IPS DF 6.9 (cell line): ENCODE results near the gene IL1RAPL1.

Source experiments
- DNase-seq: peaks from one replicate; pipeline ENCODE4 v3.0.0-alpha.2; 2013; ENCODE audit warnings: low read depth, low spot score
- H3K27ac ChIP-seq: one replicate; pipeline ENCODE4 v1.5.1; 2013; ENCODE audit warnings: low read length, control low read depth
- H3K27me3 ChIP-seq: 2 replicates; pipeline ENCODE4 v1.6.1; 2013; ENCODE audit warnings: mild to moderate bottlenecking, low read length; ENCODE audit not compliant: control insufficient read depth, insufficient read depth
- H3K36me3 ChIP-seq: 2 replicates; pipeline ENCODE4 v1.6.1; 2013; ENCODE audit warnings: low read length; ENCODE audit not compliant: control insufficient read depth, insufficient read depth
- H3K4me1 ChIP-seq: 2 replicates; pipeline ENCODE4 v1.6.1; 2013; ENCODE audit warnings: low read length; ENCODE audit not compliant: control insufficient read depth, insufficient read depth
- H3K4me3 ChIP-seq: 2 replicates; pipeline ENCODE4 v1.5.1; 2013; ENCODE audit warnings: mild to moderate bottlenecking, low read length
- H3K9me3 ChIP-seq: 2 replicates; pipeline ENCODE4 v1.6.1; 2013; ENCODE audit warnings: low read length, inconsistent platforms; ENCODE audit not compliant: control insufficient read depth, insufficient read depth
- WGBS: extraction: QIAGEN DNeasy Blood & Tissue Kit; methylation state at CpG from one replicate; pipeline ENCODE4 v1.1.7; 2013; ENCODE audit warnings: mixed read lengths, missing lambda C conversion rate; ENCODE audit not compliant: insufficient read length, insufficient coverage; 5-methylcytosine and 5-hydroxymethylcytosine counted together

The IL1RAPL1 gene

GRCh38 chrX:29724316-29724715, 1137.1 kb downstream of the IL1RAPL1 start:
- Histone ChIP-seq H3K27me3 (no peaks in the 10 kb centered on the region), H3K4me1 (no peaks in the 10 kb centered on the region), H3K36me3 (no peaks in the 10 kb centered on the region), H3K27ac (no peak overlapping the region), H3K9me3 (no peaks in the 10 kb centered on the region), H3K4me3 (no peak overlapping the region)
- DNase-seq = no peak
- WGBS = no CpG with 5 or more reads among the region's 1 CpG

- Histone ChIP-seq H3K27me3 (no peaks in the 10 kb centered on the region), H3K4me3 (no peak overlapping the region), H3K36me3 (no peaks in the 10 kb centered on the region), H3K9me3 (no peaks in the 10 kb centered on the region), H3K4me1 (no peaks in the 10 kb centered on the region), H3K27ac (no peak overlapping the region)
- no peak for DNase-seq
- no CpG with 5 or more reads among the region's 2 CpGs for WGBS
These were observed 1139.6 kb downstream of the IL1RAPL1 start for GRCh38 chrX:29726811-29727210.

- H3K4me1 ChIP-seq = no peaks in the 10 kb centered on the region
- no peaks in the 10 kb centered on the region for H3K9me3 ChIP-seq
- H3K36me3 ChIP-seq = no peaks in the 10 kb centered on the region
- H3K27ac ChIP-seq = no peak overlapping the region
- no peaks in the 10 kb centered on the region for H3K27me3 ChIP-seq
- no peak for DNase-seq
- no peak overlapping the region for H3K4me3 ChIP-seq
- WGBS = no CpG with 5 or more reads among the region's 2 CpGs
These were observed 1141.4 kb downstream of the IL1RAPL1 start for GRCh38 chrX:29728639-29729038.

GRCh38 chrX:29744966-29745365, 1157.7 kb downstream of the IL1RAPL1 start:
- Histone ChIP-seq H3K27ac (no peak overlapping the region), H3K27me3 (no peaks in the 10 kb centered on the region), H3K4me1 (no peaks in the 10 kb centered on the region), H3K36me3 (no peaks in the 10 kb centered on the region), H3K9me3 (no peaks in the 10 kb centered on the region), H3K4me3 (no peak overlapping the region)
- no CpG with 5 or more reads among the region's 2 CpGs for WGBS
- no peak for DNase-seq

GRCh38 chrX:29746326-29746725, 1159.1 kb downstream of the IL1RAPL1 start:
- no peaks in the 10 kb centered on the region for H3K4me1 ChIP-seq
- no CpG with 5 or more reads among the region's 4 CpGs for WGBS
- no peaks in the 10 kb centered on the region for H3K9me3 ChIP-seq
- no peaks in the 10 kb centered on the region for H3K36me3 ChIP-seq
- DNase-seq = no peak
- H3K4me3 ChIP-seq = no peak overlapping the region
- H3K27ac ChIP-seq = no peak overlapping the region
- no peaks in the 10 kb centered on the region for H3K27me3 ChIP-seq

DNA sequence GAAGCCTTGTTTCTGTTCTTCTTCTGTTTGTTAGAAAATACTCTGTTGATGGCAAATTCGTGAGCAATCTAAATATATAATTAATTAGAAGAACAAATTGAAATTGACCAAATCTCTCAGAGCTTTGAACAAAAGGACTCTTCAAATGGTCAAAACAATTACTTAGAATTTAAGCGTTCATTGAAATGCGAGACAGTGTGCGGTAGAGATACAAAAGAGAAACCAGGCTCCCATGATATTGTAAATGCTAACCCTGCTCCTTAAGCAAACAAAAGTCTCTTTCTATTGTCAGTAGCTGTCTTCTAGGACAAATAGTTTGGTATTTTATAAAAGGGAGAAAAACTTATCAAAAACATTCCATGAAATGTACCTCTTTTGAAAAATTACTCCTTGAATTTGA, 1174.8 kb downstream of the IL1RAPL1 start:
- H3K27me3 ChIP-seq = no peaks in the 10 kb centered on the region
- DNase-seq = no peak
- no peak overlapping the region for H3K27ac ChIP-seq
- H3K36me3 ChIP-seq = no peaks in the 10 kb centered on the region
- H3K9me3 ChIP-seq = no peaks in the 10 kb centered on the region
- no CpG with 5 or more reads among the region's 4 CpGs for WGBS
- H3K4me3 ChIP-seq = no peak overlapping the region
- H3K4me1 ChIP-seq = no peaks in the 10 kb centered on the region

GRCh38 chrX:29775890-29776289, 1188.6 kb downstream of the IL1RAPL1 start:
- H3K4me3 ChIP-seq = no peak overlapping the region
- H3K27ac ChIP-seq = no peak overlapping the region
- H3K36me3 ChIP-seq = no peaks in the 10 kb centered on the region
- no peak for DNase-seq
- no peaks in the 10 kb centered on the region for H3K27me3 ChIP-seq
- 100% methylated on average over 2 of the region's 5 CpGs for WGBS
- H3K4me1 ChIP-seq = no peaks in the 10 kb centered on the region
- H3K9me3 ChIP-seq = no peaks in the 10 kb centered on the region

DNA sequence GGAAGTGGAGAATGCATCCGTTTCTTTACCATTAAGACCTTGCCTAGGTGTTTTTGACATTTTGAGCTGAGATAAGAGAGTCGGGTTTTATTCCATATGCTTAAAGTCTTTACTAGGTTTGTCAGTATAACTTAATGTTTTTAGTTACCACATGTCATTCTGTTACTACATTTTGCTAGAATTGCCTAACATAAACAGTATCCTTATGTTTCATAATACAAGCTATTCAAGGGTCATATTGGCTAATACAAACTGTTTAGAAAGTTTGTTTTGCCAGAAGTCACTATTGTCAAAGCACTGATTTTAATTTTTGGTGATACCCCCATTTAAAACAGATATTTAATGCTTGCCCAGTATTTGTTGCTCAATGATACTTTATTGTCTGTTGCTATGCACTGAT, 1200.4 kb downstream of the IL1RAPL1 start:
- Histone ChIP-seq H3K27me3 (no peaks in the 10 kb centered on the region), H3K4me3 (no peak overlapping the region), H3K9me3 (no peaks in the 10 kb centered on the region), H3K27ac (no peak overlapping the region), H3K36me3 (no peaks in the 10 kb centered on the region), H3K4me1 (no peaks in the 10 kb centered on the region)
- DNase-seq = no peak
- no CpG with 5 or more reads among the region's 2 CpGs for WGBS

DNA sequence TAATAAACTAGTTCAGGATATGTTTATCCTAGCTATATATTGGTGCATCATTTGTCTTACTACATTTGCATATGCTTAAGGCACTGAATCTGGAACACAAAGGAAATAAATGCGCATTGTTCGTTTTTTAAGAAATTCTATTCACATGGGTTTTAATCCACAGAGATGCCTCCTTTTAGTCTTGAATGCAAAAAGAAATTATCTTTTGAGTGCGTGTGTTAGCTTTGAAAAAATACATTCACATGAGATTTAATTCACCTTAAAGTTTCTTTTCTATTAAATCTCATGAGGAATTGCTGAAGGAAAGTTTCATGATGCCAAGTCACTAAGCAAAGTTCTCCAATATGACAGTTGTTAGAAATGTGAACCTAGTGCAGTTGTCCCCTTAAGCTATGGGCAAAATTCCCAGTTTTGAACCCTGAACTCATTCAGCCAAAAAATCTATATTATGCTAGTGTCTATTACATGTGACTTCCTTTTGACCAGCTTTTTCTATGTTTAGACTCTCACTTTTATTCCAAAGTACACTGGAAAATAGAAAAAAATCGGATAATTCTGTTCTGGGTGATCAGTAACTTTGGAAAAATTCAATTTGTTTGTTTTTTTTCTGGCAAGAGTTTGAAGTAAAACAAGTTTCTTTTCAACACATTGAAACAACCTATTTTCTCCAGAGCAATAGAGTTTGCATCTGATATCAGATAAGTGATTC, 1201.9 kb downstream of the IL1RAPL1 start:
- WGBS = no CpG with 5 or more reads among the region's 4 CpGs

GRCh38 chrX:29792335-29792734, 1205.1 kb downstream of the IL1RAPL1 start:
- no peaks in the 10 kb centered on the region for H3K27me3 ChIP-seq
- H3K27ac ChIP-seq = no peak overlapping the region
- WGBS = no CpG with 5 or more reads among the region's 5 CpGs
- H3K36me3 ChIP-seq = no peaks in the 10 kb centered on the region
- no peak overlapping the region for H3K4me3 ChIP-seq
- no peaks in the 10 kb centered on the region for H3K9me3 ChIP-seq
- DNase-seq = no peak
- H3K4me1 ChIP-seq = no peaks in the 10 kb centered on the region

More for the DNA sequence above, 1201.9 kb downstream of the IL1RAPL1 start:
- Histone ChIP-seq H3K27me3 (no peaks in the 10 kb centered on the region), H3K4me1 (no peaks in the 10 kb centered on the region), H3K36me3 (no peaks in the 10 kb centered on the region), H3K27ac (no peak overlapping the region), H3K9me3 (no peaks in the 10 kb centered on the region), H3K4me3 (no peak overlapping the region)
- DNase-seq = no peak

DNA sequence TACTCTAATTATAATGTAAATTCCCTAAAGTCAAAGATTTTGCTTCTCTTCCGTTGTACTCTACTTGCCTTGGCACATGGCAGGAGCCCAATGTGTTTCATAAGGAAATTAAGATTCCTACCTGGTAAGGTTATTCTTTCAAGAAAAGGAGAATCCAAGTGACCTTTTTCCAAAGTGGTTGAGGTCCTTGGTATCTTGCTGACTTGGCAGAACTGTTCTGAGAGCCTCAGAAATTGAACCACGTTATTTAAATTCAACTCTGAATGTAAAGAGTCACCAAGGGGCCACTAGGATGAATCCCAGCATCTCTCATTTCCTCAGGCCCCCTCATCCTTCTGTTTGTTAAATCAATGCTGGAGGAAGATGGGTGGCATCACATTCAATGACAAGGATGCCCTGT, 1209.9 kb downstream of the IL1RAPL1 start:
- no peak for DNase-seq
- no peaks in the 10 kb centered on the region for H3K36me3 ChIP-seq
- no peak overlapping the region for H3K4me3 ChIP-seq
- no peaks in the 10 kb centered on the region for H3K27me3 ChIP-seq
- no peaks in the 10 kb centered on the region for H3K4me1 ChIP-seq
- no peak overlapping the region for H3K27ac ChIP-seq
- WGBS = no CpG with 5 or more reads among the region's 2 CpGs
- H3K9me3 ChIP-seq = no peaks in the 10 kb centered on the region
